NCI-H1048 (cell line): ENCODE data around the gene RPL35A.
"Not testable (repeated sequence)": the region's sequence is repeated elsewhere in the genome, so short reads cannot be mapped to it uniquely, and the experiment has no call there.

Experiments
- DNase-seq: peaks from one replicate; lab custom pipeline; 2025; lab: John Stamatoyannopoulos, UW

The RPL35A gene

GRCh38 chr3:197952440-197952839 is 2.5 kb downstream of the RPL35A start:
- DNase-seq, result no peak

GRCh38 chr3:197953325-197953724 is 3.3 kb downstream of the RPL35A start:
- DNase-seq, result no peak

- DNase-seq, result no peak
Observed at GRCh38 chr3:197953881-197954280, 3.9 kb downstream of the RPL35A start.

- no peak for DNase-seq
Observed at GRCh38 chr3:197955892-197956477, 6.0 kb downstream of the RPL35A start.

- no peak for DNase-seq
Observed at GRCh38 chr3:197956626-197956988, 6.6 kb downstream of the RPL35A start.

- no peak for DNase-seq
Observed at GRCh38 chr3:197957790-197958133, 7.8 kb downstream of the RPL35A start.

GRCh38 chr3:197958346-197958745 is 8.4 kb downstream of the RPL35A start:
- DNase-seq, result no peak

- not testable (repeated sequence) for DNase-seq
Observed at GRCh38 chr3:197958848-197959247, 8.9 kb downstream of the RPL35A start.

GRCh38 chr3:197959500-197959890 is 9.5 kb downstream of the RPL35A start:
- DNase-seq, result no peak

- peak; percentile 83 for DNase-seq
Observed at GRCh38 chr3:197959891-197960693, 10.1 kb downstream of the RPL35A start, which contains the start of gene LMLN. Gene LMLN, plus strand, starts transcription at chr3:197960217. Its CDS starts 29 bp downstream, at chr3:197960246.

- no peak for DNase-seq
Observed at GRCh38 chr3:197960694-197961581, 10.9 kb downstream of the RPL35A start.

GRCh38 chr3:197961582-197961945 is 11.6 kb downstream of the RPL35A start:
- DNase-seq, result no peak

GRCh38 chr3:197963019-197963637 is 13.1 kb downstream of the RPL35A start:
- no peak for DNase-seq

GRCh38 chr3:197967337-197967989 is 17.5 kb downstream of the RPL35A start:
- DNase-seq, result not testable (repeated sequence)

GRCh38 chr3:197970588-197970987 is 20.6 kb downstream of the RPL35A start:
- DNase-seq, result no peak

- DNase-seq, result no peak
Observed at GRCh38 chr3:197974016-197974415, 24.0 kb downstream of the RPL35A start.

- no peak for DNase-seq
Observed at GRCh38 chr3:197975311-197975710, 25.3 kb downstream of the RPL35A start.

GRCh38 chr3:197983076-197983475 is 33.1 kb downstream of the RPL35A start:
- no peak for DNase-seq

- DNase-seq, result no peak
Observed at GRCh38 chr3:197989651-197990050, 39.7 kb downstream of the RPL35A start.

GRCh38 chr3:197994736-197995135 is 44.7 kb downstream of the RPL35A start:
- no peak for DNase-seq

- DNase-seq, result no peak
Observed at GRCh38 chr3:197996855-197997254, 46.9 kb downstream of the RPL35A start.

GRCh38 chr3:197997936-197998335 is 47.9 kb downstream of the RPL35A start:
- no peak for DNase-seq
